ENCODE measurements around the gene KLF14. TPM values are rescaled to one million over a fixed set of nuclear protein-coding genes. Genes with fewer than 3 reads are reported as not detected.
"Not testable (repeated sequence)": the region's sequence is repeated elsewhere in the genome, so short reads cannot be mapped to it uniquely, and the experiment has no call there.

The KLF14 gene
- total RNA-seq, 1 donor from 2014 or later, result not detected

- DNase-seq (ENCODE audit: extremely low read depth, low read depth, low spot score), result peak; percentile 41
Observed at GRCh38 chr7:130721486-130722277, 12.3 kb downstream of the KLF14 start.

- DNase-seq (ENCODE audit: extremely low read depth, low read depth, low spot score), result no peak
Observed at GRCh38 chr7:130719541-130719940, 14.5 kb downstream of the KLF14 start.

GRCh38 chr7:130712416-130712815 lies 21.6 kb downstream of the KLF14 start:
- no peak for DNase-seq (ENCODE audit: extremely low read depth, low read depth, low spot score)

GRCh38 chr7:130708766-130709165 lies 25.2 kb downstream of the KLF14 start:
- DNase-seq (ENCODE audit: extremely low read depth, low read depth, low spot score), result no peak

- no peak for DNase-seq (ENCODE audit: extremely low read depth, low read depth, low spot score)
Observed at GRCh38 chr7:130708001-130708400, 26.0 kb downstream of the KLF14 start.

- DNase-seq (ENCODE audit: extremely low read depth, low read depth, low spot score), result no peak
Observed at GRCh38 chr7:130703851-130704250, 30.2 kb downstream of the KLF14 start.

- no peak for DNase-seq (ENCODE audit: extremely low read depth, low read depth, low spot score)
Observed at GRCh38 chr7:130701650-130702049, 32.4 kb downstream of the KLF14 start.

GRCh38 chr7:130700760-130701159 lies 33.2 kb downstream of the KLF14 start:
- no peak for DNase-seq (ENCODE audit: extremely low read depth, low read depth, low spot score)

- DNase-seq (ENCODE audit: extremely low read depth, low read depth, low spot score), result no peak
Observed at GRCh38 chr7:130699686-130700085, 34.3 kb downstream of the KLF14 start.

GRCh38 chr7:130697820-130698219 lies 36.2 kb downstream of the KLF14 start:
- DNase-seq (ENCODE audit: extremely low read depth, low read depth, low spot score), result no peak

- no peak for DNase-seq (ENCODE audit: extremely low read depth, low read depth, low spot score)
Observed at GRCh38 chr7:130695840-130696239, 38.2 kb downstream of the KLF14 start.

GRCh38 chr7:130692396-130692795 lies 41.6 kb downstream of the KLF14 start:
- not testable (repeated sequence) for DNase-seq (ENCODE audit: extremely low read depth, low read depth, low spot score)

GRCh38 chr7:130689683-130690082 lies 44.3 kb downstream of the KLF14 start:
- DNase-seq (ENCODE audit: extremely low read depth, low read depth, low spot score), result no peak

- no peak for DNase-seq (ENCODE audit: extremely low read depth, low read depth, low spot score)
Observed at GRCh38 chr7:130683026-130683425, 51.0 kb downstream of the KLF14 start.

Other genes with a start within 250 kb of the KLF14 start
- gene MEST, start 242.1 kb downstream of the KLF14 start, total RNA-seq, result 15.3 and 52.6 TPM in 2 replicates
- gene COPG2, start 65.5 kb downstream of the KLF14 start, total RNA-seq, result 14.3 and 19.6 TPM in 2 replicates
- gene TSGA13, start 47.7 kb downstream of the KLF14 start, total RNA-seq, result not detected in 2 replicates

All from glomerular endothelial cell (primary cell).